ENCODE results near the gene TMEM45B.
A peak's percentile ranks its signal among the peaks of the same experiment; 100 is the strongest.
"Not testable (repeated sequence)": the region's sequence is repeated elsewhere in the genome, so short reads cannot be mapped to it uniquely, and the experiment has no call there.

Gene TMEM45B

DNA sequence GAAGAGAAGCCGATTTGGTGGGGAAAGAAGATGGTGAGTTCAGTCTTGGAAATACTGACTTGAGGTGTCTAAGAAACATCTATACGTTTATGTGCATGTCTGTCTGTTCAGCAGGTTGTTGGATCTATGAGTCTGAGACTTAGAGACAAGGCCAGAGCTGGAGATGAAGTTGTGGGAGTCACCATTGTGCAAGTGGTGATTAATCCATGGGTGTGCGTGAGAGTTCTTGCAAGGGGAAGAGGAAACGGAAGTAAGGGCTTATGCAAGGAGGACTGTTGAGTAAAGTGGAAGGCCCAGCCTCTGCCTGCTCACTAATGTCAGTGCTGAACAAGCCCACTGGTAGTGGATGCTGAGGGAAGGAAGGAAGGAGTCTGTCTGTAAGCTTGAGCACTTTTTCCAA, 9.7 kb downstream of the TMEM45B start:
- H3K36me3 ChIP-seq (ENCODE audit: control insufficient read depth in 2 of 2, insufficient read depth in 2 of 2, low read length in 2 of 2) = peaks cover 5 to 18% of the 10 kb centered on the region in 2 donors
- no peak overlapping the region for H3K4me3 ChIP-seq (ENCODE audit: low read length in 2 of 2)
- H3K27ac ChIP-seq (ENCODE audit: low read depth in 2 of 2, low read length in 2 of 2) = no peak overlapping the region
- no peaks in the 10 kb centered on the region for H3K9me3 ChIP-seq (ENCODE audit: control insufficient read depth in 2 of 2, low read length in 2 of 2)
- H3K4me1 ChIP-seq (ENCODE audit: control insufficient read depth in 2 of 2, insufficient read depth in 2 of 2, low read length in 2 of 2) = peaks cover 0 to 17% of the 10 kb centered on the region in 2 donors
- H3K27me3 ChIP-seq (ENCODE audit: control insufficient read depth in 2 of 2, insufficient read depth in 2 of 2, low read length in 2 of 2) = no peaks in the 10 kb centered on the region
- H3K9ac ChIP-seq (ENCODE audit: low read depth in 1 of 2, low read length in 2 of 2) = no peak overlapping the region

DNA sequence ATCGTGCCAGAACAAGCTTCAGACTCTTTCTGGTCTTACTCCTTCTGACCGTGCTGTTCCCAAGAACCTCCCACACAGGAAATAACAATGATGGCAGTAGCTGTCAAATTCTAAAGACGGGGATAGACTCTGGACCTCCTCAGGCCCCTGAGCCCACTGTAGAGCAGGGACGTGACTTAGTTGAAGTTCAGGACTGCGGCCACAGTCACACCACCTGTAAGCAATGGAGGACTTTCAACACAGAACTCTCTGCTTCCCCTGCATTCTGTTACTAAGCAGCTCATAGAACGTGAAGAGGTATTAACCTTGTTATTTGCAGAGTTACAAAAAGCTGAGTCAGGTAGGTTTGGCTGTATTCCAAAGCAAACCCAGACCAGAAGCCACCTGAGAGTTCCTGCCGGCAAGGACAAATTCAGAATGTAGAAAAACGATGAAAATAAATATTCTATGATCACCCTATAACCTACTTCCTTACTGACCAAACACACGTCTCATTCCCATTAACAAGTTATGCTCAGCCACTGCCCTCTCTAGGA, 12.7 kb downstream of the TMEM45B start:
- no peak overlapping the region for H3K4me3 ChIP-seq (ENCODE audit: low read length in 2 of 2)
- H3K27me3 ChIP-seq (ENCODE audit: control insufficient read depth in 2 of 2, insufficient read depth in 2 of 2, low read length in 2 of 2) = no peaks in the 10 kb centered on the region
- no peaks in the 10 kb centered on the region for H3K9me3 ChIP-seq (ENCODE audit: control insufficient read depth in 2 of 2, low read length in 2 of 2)
- H3K9ac ChIP-seq (ENCODE audit: low read depth in 1 of 2, low read length in 2 of 2) = no peak overlapping the region
- peak overlapping the region; percentile 39 to 50 for H3K27ac ChIP-seq (ENCODE audit: low read depth in 2 of 2, low read length in 2 of 2)
- peaks cover 7 to 14% of the 10 kb centered on the region in 2 donors for H3K36me3 ChIP-seq (ENCODE audit: control insufficient read depth in 2 of 2, insufficient read depth in 2 of 2, low read length in 2 of 2)
- H3K4me1 ChIP-seq (ENCODE audit: control insufficient read depth in 2 of 2, insufficient read depth in 2 of 2, low read length in 2 of 2) = peaks cover 0 to 17% of the 10 kb centered on the region in 2 donors

DNA sequence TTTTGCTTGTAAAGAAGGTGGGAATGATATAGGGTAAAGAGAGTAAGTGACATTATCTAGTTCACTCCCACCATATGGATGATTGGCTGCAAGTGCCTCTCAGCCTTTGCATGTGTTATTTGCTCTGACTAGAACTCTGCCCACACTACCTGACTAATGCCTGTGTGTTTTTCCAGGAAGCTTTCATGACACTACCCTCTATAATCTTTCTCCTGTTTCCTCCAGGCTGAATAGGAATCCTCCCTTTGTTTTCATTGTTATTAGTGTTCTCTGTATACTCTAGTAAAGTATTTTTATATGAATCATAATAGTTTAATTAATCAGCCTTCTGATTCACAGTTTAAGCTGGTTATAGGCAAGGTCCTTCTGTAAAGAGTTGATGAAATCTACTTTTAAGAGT, 13.8 kb downstream of the TMEM45B start:
- peaks cover 0 to 17% of the 10 kb centered on the region in 2 donors for H3K4me1 ChIP-seq (ENCODE audit: control insufficient read depth in 2 of 2, insufficient read depth in 2 of 2, low read length in 2 of 2)
- H3K9me3 ChIP-seq (ENCODE audit: control insufficient read depth in 2 of 2, low read length in 2 of 2); H3K27me3 ChIP-seq (ENCODE audit: control insufficient read depth in 2 of 2, insufficient read depth in 2 of 2, low read length in 2 of 2); H3K4me3 ChIP-seq (ENCODE audit: low read length in 2 of 2); H3K9ac ChIP-seq (ENCODE audit: low read depth in 1 of 2, low read length in 2 of 2): not testable (repeated sequence)
- H3K27ac ChIP-seq (ENCODE audit: low read depth in 2 of 2, low read length in 2 of 2) = peak overlapping the region in 1 of 2 donors; percentile 51
- peaks cover 7 to 14% of the 10 kb centered on the region in 2 donors for H3K36me3 ChIP-seq (ENCODE audit: control insufficient read depth in 2 of 2, insufficient read depth in 2 of 2, low read length in 2 of 2)

DNA sequence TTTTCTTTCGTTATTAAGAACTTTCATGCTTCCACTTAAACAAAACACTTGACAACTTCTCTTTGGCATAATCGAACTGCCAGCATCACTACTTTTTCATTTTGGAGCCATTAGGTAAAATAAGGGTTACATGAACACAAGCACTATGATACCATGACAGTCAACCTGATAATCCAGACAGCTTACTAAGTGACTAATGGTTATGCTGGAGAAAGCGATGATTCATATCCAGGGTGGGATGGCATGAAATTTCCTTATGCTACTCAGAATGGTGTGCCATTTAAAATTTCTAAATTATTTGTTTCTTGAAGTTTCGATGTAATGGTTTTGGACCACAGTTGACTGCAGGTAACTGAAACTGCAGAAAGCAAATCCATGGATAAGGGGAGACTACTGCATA, 15.6 kb downstream of the TMEM45B start:
- H3K4me1 ChIP-seq (ENCODE audit: control insufficient read depth in 2 of 2, insufficient read depth in 2 of 2, low read length in 2 of 2) = peaks cover 0 to 13% of the 10 kb centered on the region in 2 donors
- H3K9me3 ChIP-seq (ENCODE audit: control insufficient read depth in 2 of 2, low read length in 2 of 2); H3K4me3 ChIP-seq (ENCODE audit: low read length in 2 of 2); H3K27ac ChIP-seq (ENCODE audit: low read depth in 2 of 2, low read length in 2 of 2); H3K9ac ChIP-seq (ENCODE audit: low read depth in 1 of 2, low read length in 2 of 2); H3K27me3 ChIP-seq (ENCODE audit: control insufficient read depth in 2 of 2, insufficient read depth in 2 of 2, low read length in 2 of 2); H3K36me3 ChIP-seq (ENCODE audit: control insufficient read depth in 2 of 2, insufficient read depth in 2 of 2, low read length in 2 of 2): not testable (repeated sequence)

DNA sequence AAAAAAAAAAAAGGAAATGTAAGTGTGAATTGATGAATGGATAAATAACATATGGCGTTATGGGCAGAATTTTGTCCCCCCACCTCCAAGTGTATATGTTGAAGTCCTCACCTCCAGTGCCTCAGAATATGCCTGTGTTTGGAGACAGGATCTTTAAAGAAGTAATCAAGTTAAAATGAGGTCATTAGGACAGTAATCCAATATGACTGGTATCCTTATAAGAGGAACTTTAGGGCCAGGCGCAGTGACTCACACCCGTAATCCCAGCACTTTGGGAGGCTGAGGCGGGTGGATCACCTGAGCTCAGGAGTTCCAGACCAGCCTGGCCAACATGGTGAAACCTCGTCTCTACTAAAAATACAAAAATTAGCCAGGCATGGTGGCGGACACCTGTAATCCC, 17.6 kb downstream of the TMEM45B start:
- H3K36me3 ChIP-seq (ENCODE audit: control insufficient read depth in 2 of 2, insufficient read depth in 2 of 2, low read length in 2 of 2); H3K27ac ChIP-seq (ENCODE audit: low read depth in 2 of 2, low read length in 2 of 2); H3K9ac ChIP-seq (ENCODE audit: low read depth in 1 of 2, low read length in 2 of 2): not testable (repeated sequence)

DNA sequence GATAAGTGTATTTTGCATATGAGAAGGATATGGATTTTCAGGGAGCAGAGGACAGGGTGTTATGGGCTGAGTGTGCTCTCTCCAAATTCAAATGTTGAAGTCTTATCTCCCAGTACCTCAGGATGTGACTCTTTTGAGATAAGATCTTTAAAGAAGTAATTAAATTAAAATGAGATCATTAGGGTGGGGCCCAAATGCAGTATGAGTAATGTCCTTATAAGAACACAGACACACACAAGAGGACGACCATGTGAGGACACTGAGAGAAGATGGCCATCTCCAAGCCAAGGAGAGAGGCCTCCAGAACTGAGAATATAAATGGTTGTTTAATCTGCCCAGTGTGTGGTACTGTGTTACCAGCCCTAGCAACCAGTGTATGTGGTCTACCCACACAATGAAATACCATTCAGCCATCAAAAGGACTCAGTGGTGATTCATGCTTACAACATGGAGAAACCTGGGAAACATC, 20.8 kb downstream of the TMEM45B start:
- H3K4me3 ChIP-seq (ENCODE audit: low read length in 2 of 2); H3K36me3 ChIP-seq (ENCODE audit: control insufficient read depth in 2 of 2, insufficient read depth in 2 of 2, low read length in 2 of 2); H3K9me3 ChIP-seq (ENCODE audit: control insufficient read depth in 2 of 2, low read length in 2 of 2); H3K9ac ChIP-seq (ENCODE audit: low read depth in 1 of 2, low read length in 2 of 2); H3K4me1 ChIP-seq (ENCODE audit: control insufficient read depth in 2 of 2, insufficient read depth in 2 of 2, low read length in 2 of 2); H3K27me3 ChIP-seq (ENCODE audit: control insufficient read depth in 2 of 2, insufficient read depth in 2 of 2, low read length in 2 of 2): not testable (repeated sequence)
- H3K27ac ChIP-seq (ENCODE audit: low read depth in 2 of 2, low read length in 2 of 2) = peak overlapping the region in 1 of 2 donors; percentile 29

More for the DNA sequence above, 17.6 kb downstream of the TMEM45B start:
- not testable (repeated sequence) for H3K9me3 ChIP-seq (ENCODE audit: control insufficient read depth in 2 of 2, low read length in 2 of 2); H3K4me1 ChIP-seq (ENCODE audit: control insufficient read depth in 2 of 2, insufficient read depth in 2 of 2, low read length in 2 of 2); H3K4me3 ChIP-seq (ENCODE audit: low read length in 2 of 2); H3K27me3 ChIP-seq (ENCODE audit: control insufficient read depth in 2 of 2, insufficient read depth in 2 of 2, low read length in 2 of 2)

DNA sequence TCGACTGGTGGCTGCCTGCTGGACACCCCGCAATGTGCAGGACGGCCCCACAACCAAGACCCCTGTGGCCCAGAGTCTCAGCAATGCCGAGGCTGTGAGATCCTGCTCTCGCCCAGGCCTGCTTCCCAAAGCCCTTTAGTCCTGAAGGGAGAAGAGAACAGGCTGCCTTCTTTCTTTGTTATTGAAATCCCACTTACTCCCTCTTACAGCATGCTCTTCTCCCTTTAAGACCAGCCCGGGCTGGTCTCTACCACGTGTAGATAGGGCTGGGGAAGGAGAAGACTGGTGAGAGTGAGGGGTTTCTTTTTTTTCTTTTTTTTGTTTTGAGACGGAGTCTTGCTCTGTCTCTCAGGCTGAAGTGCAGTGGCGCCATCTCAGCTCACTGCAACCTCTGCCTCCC, 21.3 kb downstream of the TMEM45B start:
- peak overlapping the region in 1 of 2 donors; percentile 2 for H3K27ac ChIP-seq (ENCODE audit: low read depth in 2 of 2, low read length in 2 of 2)
- H3K36me3 ChIP-seq (ENCODE audit: control insufficient read depth in 2 of 2, insufficient read depth in 2 of 2, low read length in 2 of 2) = no peaks in the 10 kb centered on the region
- H3K4me1 ChIP-seq (ENCODE audit: control insufficient read depth in 2 of 2, insufficient read depth in 2 of 2, low read length in 2 of 2) = peaks cover 0 to 4% of the 10 kb centered on the region in 2 donors
- H3K4me3 ChIP-seq (ENCODE audit: low read length in 2 of 2) = no peak overlapping the region
- H3K9me3 ChIP-seq (ENCODE audit: control insufficient read depth in 2 of 2, low read length in 2 of 2) = no peaks in the 10 kb centered on the region
- peak overlapping the region in 1 of 2 donors; percentile 10 for H3K9ac ChIP-seq (ENCODE audit: low read depth in 1 of 2, low read length in 2 of 2)
- no peaks in the 10 kb centered on the region for H3K27me3 ChIP-seq (ENCODE audit: control insufficient read depth in 2 of 2, insufficient read depth in 2 of 2, low read length in 2 of 2)

DNA sequence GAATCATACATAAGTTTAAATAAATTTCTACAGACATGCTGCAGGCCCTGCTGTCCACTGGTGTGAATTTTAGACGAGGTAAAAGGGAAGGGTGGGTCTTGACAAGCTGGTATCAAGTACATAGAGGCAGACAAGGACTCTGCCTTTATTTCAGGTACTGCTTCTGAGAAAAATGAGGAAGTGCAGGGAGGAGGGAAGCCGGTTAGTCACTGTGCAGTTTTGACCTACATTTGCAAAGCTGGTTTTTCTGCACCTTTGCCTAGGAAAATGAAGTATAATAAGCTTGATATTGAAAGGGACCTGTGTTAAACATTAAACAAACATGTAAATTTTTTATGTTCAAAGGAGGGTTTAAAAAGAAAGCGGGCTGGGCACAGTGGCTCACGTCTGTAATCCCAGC, 24.6 kb downstream of the TMEM45B start:
- H3K4me3 ChIP-seq (ENCODE audit: low read length in 2 of 2) = no peak overlapping the region
- H3K9ac ChIP-seq (ENCODE audit: low read depth in 1 of 2, low read length in 2 of 2) = no peak overlapping the region
- H3K27me3 ChIP-seq (ENCODE audit: control insufficient read depth in 2 of 2, insufficient read depth in 2 of 2, low read length in 2 of 2) = no peaks in the 10 kb centered on the region
- H3K27ac ChIP-seq (ENCODE audit: low read depth in 2 of 2, low read length in 2 of 2) = peak overlapping the region; percentile 9 to 42
- no peaks in the 10 kb centered on the region for H3K9me3 ChIP-seq (ENCODE audit: control insufficient read depth in 2 of 2, low read length in 2 of 2)
- H3K36me3 ChIP-seq (ENCODE audit: control insufficient read depth in 2 of 2, insufficient read depth in 2 of 2, low read length in 2 of 2) = peaks cover 0 to 2% of the 10 kb centered on the region in 2 donors
- H3K4me1 ChIP-seq (ENCODE audit: control insufficient read depth in 2 of 2, insufficient read depth in 2 of 2, low read length in 2 of 2) = peaks cover 0 to 6% of the 10 kb centered on the region in 2 donors

DNA sequence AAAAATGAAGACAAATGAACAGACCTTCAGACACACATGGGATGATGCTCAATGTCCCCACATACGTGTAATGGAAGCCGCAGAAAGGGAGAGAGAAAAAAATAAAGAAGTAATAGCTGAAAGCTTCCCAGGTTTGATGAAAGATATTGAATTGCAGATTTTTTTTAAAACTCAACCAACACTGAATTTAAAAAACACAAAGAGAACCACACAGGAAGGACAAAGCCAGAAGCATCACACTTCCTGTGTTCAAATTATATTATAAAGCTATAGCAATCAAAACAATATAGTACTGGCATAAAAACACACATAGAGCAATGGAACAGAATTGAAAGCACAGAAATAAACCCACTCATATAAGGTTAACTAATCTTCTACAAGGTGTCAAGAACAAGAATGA, 26.5 kb downstream of the TMEM45B start:
- H3K36me3 ChIP-seq (ENCODE audit: control insufficient read depth in 2 of 2, insufficient read depth in 2 of 2, low read length in 2 of 2) = peaks cover 0 to 2% of the 10 kb centered on the region in 2 donors
- peaks cover 12 to 21% of the 10 kb centered on the region in 2 donors for H3K4me1 ChIP-seq (ENCODE audit: control insufficient read depth in 2 of 2, insufficient read depth in 2 of 2, low read length in 2 of 2)
- no peak overlapping the region for H3K27ac ChIP-seq (ENCODE audit: low read depth in 2 of 2, low read length in 2 of 2)
- H3K27me3 ChIP-seq (ENCODE audit: control insufficient read depth in 2 of 2, insufficient read depth in 2 of 2, low read length in 2 of 2) = no peaks in the 10 kb centered on the region
- no peaks in the 10 kb centered on the region for H3K9me3 ChIP-seq (ENCODE audit: control insufficient read depth in 2 of 2, low read length in 2 of 2)
- H3K4me3 ChIP-seq (ENCODE audit: low read length in 2 of 2) = no peak overlapping the region
- no peak overlapping the region for H3K9ac ChIP-seq (ENCODE audit: low read depth in 1 of 2, low read length in 2 of 2)

DNA sequence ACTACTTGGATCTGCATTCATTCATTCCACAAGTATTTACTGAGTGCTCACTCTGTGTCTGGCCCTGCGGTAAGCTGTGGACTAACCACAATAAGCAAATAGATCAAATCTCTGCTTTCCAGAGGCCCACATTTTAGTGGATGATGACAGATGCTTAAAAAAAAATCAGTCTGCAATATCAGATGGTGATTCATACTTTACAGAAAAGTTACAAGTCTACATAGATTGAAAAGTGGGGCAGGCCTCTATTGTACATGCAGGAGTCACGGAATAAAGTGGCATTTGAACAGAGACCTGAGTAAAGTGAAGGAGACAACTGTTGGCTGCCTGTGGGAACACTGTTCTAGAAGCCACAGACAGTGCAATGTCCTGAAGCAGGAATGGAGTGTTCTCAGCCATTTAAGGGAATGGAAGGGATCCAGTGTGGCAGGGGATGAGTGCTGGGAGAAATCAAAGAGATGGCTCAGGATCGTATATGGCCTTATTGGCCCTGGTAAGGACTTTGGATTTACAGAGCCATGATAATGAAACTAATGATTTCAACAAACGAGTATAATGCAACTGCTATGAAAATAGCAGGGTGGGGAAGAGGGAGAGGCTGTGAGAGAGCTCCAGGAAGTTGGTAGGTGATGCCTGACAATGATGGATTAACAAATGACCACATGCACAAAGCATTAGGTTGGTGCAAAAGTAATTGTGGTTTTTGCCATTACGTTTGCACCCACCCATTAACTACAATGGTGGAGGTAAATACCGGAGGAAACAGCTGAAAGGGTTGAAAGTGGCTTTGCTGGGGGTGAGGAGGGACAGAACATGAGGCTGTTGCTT, 31.1 kb downstream of the TMEM45B start:
- Histone ChIP-seq H3K36me3 (ENCODE audit: control insufficient read depth in 2 of 2, insufficient read depth in 2 of 2, low read length in 2 of 2) (peaks cover 0 to 2% of the 10 kb centered on the region in 2 donors), H3K27ac (ENCODE audit: low read depth in 2 of 2, low read length in 2 of 2) (peak overlapping the region; percentile 74 to 83), H3K4me1 (ENCODE audit: control insufficient read depth in 2 of 2, insufficient read depth in 2 of 2, low read length in 2 of 2) (peaks cover 12 to 20% of the 10 kb centered on the region in 2 donors), H3K9me3 (ENCODE audit: control insufficient read depth in 2 of 2, low read length in 2 of 2) (no peaks in the 10 kb centered on the region), H3K9ac (ENCODE audit: low read depth in 1 of 2, low read length in 2 of 2) (peak overlapping the region in 1 of 2 donors; percentile 42), H3K27me3 (ENCODE audit: control insufficient read depth in 2 of 2, insufficient read depth in 2 of 2, low read length in 2 of 2) (no peaks in the 10 kb centered on the region), H3K4me3 (ENCODE audit: low read length in 2 of 2) (peak overlapping the region in 1 of 2 donors; percentile 5)

Data from mucosa of rectum (tissue), 2 donors.